A673 (cell line): ENCODE measurements around the gene MRPL38.

Source experiments
- CTCF ChIP-seq: fragments of 300-800, 200-600 bp; sonication (generic); conservative IDR thresholded peaks from 2 replicates; pipeline ENCODE4 v1.5.1; 2017; ENCODE audit warnings: low read depth, mild to moderate bottlenecking, antibody characterized with exemption, low read length, moderate library complexity, mixed read lengths
- EZH2 ChIP-seq: fragments of 200-600 bp; sonication (generic); IDR thresholded peaks from 2 replicates; pipeline ENCODE4 v1.6.1; 2017; ENCODE audit warnings: borderline replicate concordance, low read depth, mild to moderate bottlenecking, mixed read lengths, antibody characterized with exemption, low read length; ENCODE audit not compliant: poor library complexity, severe bottlenecking

- TF ChIP-seq CTCF (no peak), EZH2 (no peak)
Measured at GRCh38 chr17:75876938-75877751, 27.5 kb downstream of the MRPL38 start.
